ENCODE measurements around the gene PTAFR.
"Not testable (repeated sequence)": the region's sequence is repeated elsewhere in the genome, so short reads cannot be mapped to it uniquely, and the experiment has no call there.

Gene PTAFR

DNA sequence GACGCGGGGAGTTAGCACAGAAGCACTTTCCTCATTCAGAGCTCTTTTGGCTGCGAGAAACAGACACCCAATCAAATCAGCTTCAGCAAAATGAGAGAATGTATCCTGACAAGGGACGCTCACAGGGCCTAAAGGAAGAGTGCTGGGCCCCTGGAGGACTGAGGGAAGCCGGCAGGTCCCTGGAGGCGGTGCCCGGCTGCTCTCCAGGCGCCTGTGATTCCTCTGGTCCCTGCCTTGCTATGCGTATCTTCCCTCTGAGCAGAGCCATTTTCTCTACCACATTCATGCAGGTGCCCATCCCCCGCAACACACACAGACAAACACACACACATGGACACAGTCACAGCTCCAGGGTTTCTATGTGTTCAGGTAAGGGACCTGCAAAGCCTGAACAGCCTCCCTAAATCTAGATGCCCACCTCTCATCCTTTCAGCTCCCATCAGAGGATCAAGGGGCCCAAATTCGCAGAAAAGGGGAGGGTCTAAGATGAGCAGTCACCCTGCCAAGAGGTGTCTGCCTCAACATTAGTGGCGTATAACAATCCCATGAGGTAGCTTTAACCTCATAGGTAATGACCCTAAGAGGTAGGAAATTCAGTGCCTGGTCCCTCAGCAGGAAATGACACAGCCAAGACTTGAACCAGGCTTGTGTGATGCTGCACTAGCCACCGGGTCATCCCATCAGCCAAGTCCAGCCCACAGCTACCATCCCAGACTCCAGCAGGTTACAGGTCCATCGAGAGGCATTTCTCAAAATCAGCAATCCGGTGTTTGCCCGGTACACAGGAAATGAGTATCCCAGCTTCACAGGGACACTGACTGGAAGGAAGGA is 29.0 kb downstream of the PTAFR start:
- no peak overlapping the region for H3K4me3 ChIP-seq (ENCODE audit: low read depth, low read length)
- in situ Hi-C loops (cut with HindIII; ENCODE audit: low sequenced_read_pairs) = no loop called here
- no peak for DNase-seq (ENCODE audit: low read depth)
- TF ChIP-seq, protein P1, sequence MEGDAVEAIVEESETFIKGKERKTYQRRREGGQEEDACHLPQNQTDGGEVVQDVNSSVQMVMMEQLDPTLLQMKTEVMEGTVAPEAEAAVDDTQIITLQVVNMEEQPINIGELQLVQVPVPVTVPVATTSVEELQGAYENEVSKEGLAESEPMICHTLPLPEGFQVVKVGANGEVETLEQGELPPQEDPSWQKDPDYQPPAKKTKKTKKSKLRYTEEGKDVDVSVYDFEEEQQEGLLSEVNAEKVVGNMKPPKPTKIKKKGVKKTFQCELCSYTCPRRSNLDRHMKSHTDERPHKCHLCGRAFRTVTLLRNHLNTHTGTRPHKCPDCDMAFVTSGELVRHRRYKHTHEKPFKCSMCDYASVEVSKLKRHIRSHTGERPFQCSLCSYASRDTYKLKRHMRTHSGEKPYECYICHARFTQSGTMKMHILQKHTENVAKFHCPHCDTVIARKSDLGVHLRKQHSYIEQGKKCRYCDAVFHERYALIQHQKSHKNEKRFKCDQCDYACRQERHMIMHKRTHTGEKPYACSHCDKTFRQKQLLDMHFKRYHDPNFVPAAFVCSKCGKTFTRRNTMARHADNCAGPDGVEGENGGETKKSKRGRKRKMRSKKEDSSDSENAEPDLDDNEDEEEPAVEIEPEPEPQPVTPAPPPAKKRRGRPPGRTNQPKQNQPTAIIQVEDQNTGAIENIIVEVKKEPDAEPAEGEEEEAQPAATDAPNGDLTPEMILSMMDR (IDR thresholded peaks at IDR 0.05; ENCODE audit: low read depth, low read length, missing control alignments) = no peak

DNA sequence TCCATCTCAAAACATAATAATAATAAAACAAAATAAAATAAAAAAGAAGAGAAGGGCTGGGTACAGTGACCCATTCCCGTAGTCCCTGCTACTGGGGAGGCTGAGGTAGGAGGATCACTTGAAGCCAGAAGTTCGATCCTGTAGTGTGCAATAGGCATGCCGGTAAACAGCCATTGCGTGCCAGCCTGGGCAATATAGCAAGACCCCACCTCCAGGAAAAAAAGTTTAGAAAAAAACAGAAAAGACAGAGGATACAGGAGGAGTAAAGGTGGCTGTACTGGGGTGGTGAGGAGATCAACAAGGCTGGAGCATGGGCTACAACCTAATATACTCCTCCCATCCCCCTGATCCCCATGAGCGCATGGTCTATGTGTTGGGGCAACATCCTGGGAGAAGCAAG is 30.8 kb downstream of the PTAFR start:
- no peak overlapping the region for H3K4me3 ChIP-seq (ENCODE audit: low read depth, low read length)
- TF ChIP-seq, protein P1 (IDR thresholded peaks at IDR 0.05; ENCODE audit: low read depth, low read length, missing control alignments) = no peak
- in situ Hi-C loops (cut with HindIII; ENCODE audit: low sequenced_read_pairs) = no loop called here
- DNase-seq (ENCODE audit: low read depth) = no peak

DNA sequence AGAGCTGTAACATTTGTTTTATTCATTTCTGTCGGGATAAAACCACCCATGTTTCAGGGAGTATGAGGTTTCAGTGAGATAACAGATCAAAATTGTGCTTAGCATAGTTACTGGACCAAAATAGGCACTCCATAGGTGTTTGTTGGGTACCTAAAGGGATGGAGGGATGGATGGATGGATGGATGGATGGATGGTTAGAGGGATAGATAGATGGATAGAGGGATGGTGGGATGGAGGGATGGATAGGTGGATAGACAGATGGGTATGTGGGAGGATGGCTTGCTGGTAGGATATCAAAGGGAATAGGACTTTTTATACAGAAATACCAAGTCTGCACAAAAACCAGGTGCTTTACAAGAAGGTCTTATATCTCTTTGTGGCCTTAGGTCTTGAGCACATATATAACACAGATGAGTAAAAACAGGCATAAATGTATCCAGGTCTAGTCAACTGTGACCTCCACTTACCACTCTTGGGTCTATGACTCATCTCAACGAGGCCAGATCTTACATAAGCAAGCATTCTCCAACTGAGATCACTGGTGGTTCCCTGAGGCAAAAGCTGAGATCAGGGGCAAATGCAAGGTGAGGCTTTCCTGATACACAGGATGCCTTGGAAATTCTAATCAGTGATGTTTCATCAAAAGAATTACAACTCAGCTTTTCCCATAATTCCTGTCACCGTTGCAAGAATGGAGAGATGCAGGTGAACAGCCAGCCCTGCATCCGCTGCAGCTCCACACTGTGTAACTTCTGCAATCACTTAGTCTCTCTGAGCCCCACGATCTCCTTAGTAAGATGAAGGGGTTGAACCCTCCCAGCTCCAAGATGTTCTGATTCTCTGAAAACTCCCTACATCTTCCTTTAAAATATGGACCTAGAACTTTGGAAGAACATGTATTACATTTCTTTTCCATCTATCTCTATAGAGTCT is 32.0 kb downstream of the PTAFR start:
- DNase-seq (ENCODE audit: low read depth) = peak; percentile 20
- in situ Hi-C loops (cut with HindIII; ENCODE audit: low sequenced_read_pairs) = no loop called here
- TF ChIP-seq, protein P1 (IDR thresholded peaks at IDR 0.05; ENCODE audit: low read depth, low read length, missing control alignments) = no peak
- no peak overlapping the region for H3K4me3 ChIP-seq (ENCODE audit: low read depth, low read length)

DNA sequence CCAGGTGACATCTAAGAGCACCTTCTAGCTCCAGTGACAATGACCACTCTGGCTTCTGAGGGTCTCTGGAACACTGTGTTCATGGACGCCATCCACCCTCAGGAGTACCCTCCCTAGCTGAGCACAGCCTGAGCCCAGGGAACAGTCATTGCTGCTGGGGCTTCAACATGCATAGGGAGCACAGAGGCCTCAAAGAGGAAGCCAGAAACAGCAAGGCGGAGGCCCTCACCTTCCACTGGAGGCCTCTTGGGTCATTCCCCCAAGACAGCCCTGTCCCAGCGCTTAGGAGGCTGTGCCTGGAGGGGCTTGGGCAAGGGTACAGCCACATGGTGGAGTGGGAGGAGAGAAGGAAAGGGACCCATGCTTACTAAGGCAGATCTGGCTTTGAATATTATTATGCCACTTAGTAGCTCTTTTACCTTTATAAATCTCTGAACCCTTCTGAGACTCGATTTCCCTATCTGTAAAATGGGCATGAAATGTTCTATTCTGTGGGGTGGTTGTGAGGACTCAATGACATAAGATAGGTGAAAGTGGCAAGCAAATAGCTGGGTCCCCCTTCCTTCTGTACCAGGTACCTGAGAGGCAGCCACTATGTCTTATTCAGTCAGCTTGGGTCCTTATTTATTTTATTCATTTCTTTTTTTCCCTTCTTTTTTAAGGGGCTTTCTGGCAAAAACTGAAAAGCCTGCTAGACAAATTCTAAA is 32.8 kb downstream of the PTAFR start:
- H3K4me3 ChIP-seq (ENCODE audit: low read depth, low read length) = no peak overlapping the region
- no peak for DNase-seq (ENCODE audit: low read depth)
- in situ Hi-C loops (cut with HindIII; ENCODE audit: low sequenced_read_pairs) = no loop called here
- TF ChIP-seq, protein P1 (IDR thresholded peaks at IDR 0.05; ENCODE audit: low read depth, low read length, missing control alignments) = no peak

DNA sequence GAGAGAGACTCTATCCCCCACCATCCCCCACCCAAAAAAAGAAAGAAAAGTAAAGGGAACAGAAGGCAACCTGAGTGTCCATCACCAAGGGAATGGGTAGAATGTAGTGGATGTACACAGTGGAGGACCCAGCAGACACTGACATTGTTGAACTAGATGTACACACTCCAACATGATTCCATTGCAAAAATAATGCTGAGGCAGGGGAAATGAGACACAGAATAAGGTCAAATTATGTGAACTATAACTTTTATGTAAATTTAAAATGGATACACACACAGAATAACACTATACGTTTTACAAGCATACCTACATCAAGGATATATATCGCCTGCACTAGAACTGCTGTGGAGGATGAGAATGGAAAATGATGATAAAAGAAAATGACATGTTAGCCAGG is 34.8 kb downstream of the PTAFR start:
- TF ChIP-seq, protein P1 (IDR thresholded peaks at IDR 0.05; ENCODE audit: low read depth, low read length, missing control alignments) = no peak
- H3K4me3 ChIP-seq (ENCODE audit: low read depth, low read length) = no peak overlapping the region
- in situ Hi-C loops (cut with HindIII; ENCODE audit: low sequenced_read_pairs) = no loop called here
- no peak for DNase-seq (ENCODE audit: low read depth)

DNA sequence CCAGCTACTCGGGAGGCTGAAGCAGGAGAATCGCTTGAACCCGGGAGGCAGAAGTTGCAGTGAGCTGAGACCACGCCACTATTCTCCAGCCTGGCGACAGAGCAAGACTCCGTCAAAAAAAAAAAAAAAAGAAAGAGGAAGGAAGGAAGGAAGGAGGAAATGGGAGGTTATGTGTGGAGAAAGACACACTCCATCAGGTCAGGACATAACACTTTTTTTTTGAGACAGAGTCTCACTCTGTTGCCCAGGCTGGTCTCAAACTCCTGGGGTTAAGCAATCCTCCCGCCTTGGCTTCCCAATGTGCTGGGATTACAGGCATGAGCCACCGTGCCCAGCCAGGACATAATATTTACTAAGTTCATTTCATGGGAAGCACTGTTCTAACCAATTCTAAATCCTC is 36.6 kb downstream of the PTAFR start:
- H3K4me3 ChIP-seq (ENCODE audit: low read depth, low read length); in situ Hi-C loops (cut with HindIII; ENCODE audit: low sequenced_read_pairs); DNase-seq (ENCODE audit: low read depth): not testable (repeated sequence)
